Keratinocyte (primary cell): Measurements from ENCODE around the gene GABRB1. TPM values are rescaled to one million over a fixed set of nuclear protein-coding genes. Genes with fewer than 3 reads are reported as not detected.

Source experiments
- DNase-seq: peaks from one replicate; pipeline ENCODE4 v3.0.0-alpha.2; 2011; ENCODE audit warnings: low read depth, missing footprints, low spot score
- FAIRE-seq: peaks from 2 replicates; lab custom pipeline; 2011; peaks lifted over from hg19 to GRCh38; lab: Jason Lieb, UNC
- H2AFZ ChIP-seq: 2 replicates; pipeline ENCODE4 v1.6.0; 2012; ENCODE audit warnings: low read length, control low read depth, inconsistent platforms; ENCODE audit not compliant: control insufficient read depth
- H3K27ac ChIP-seq: 2 replicates; pipeline ENCODE4 v1.5.1; 2011; ENCODE audit warnings: low read length; ENCODE audit not compliant: control insufficient read depth, insufficient read depth
- H3K27me3 ChIP-seq: 3 replicates; pipeline ENCODE4 v1.6.0; 2011; ENCODE audit warnings: low read length; ENCODE audit not compliant: control insufficient read depth, insufficient read depth; ENCODE audit errors: extremely low read depth
- H3K36me3 ChIP-seq, 2 experiments: 2 replicates in 1 of 2; 3 replicates in 1 of 2; pipeline ENCODE4 v1.5.1; 2011; ENCODE audit warnings: low read length in 2 of 2, mild to moderate bottlenecking in 1 of 2; ENCODE audit not compliant: control insufficient read depth in 2 of 2, insufficient read depth in 2 of 2; ENCODE audit errors: extremely low read depth in 1 of 2
- H3K4me1 ChIP-seq: 3 replicates; pipeline ENCODE4 v1.5.1; 2011; ENCODE audit warnings: low read length; ENCODE audit not compliant: control insufficient read depth, insufficient read depth; ENCODE audit errors: extremely low read depth
- H3K4me2 ChIP-seq: 3 replicates; pipeline ENCODE4 v1.6.0; 2011; ENCODE audit warnings: low read depth, low read length; ENCODE audit not compliant: control insufficient read depth, insufficient read depth; ENCODE audit errors: extremely low read depth
- H3K4me3 ChIP-seq, 3 experiments: fragments of 200-600 bp in 1 of 3; sonication (generic) in 1 of 3; 2 replicates in 2 of 3; 3 replicates in 1 of 3; pipeline ENCODE4 v1.5.1; 2011 to 2016; ENCODE audit warnings: low read length in 3 of 3, mild to moderate bottlenecking in 3 of 3, control low read depth in 2 of 3, inconsistent platforms in 1 of 3, low read depth in 1 of 3, mixed read lengths in 1 of 3, mixed run types in 1 of 3, moderate library complexity in 1 of 3; ENCODE audit not compliant: control insufficient read depth in 2 of 3, insufficient read depth in 2 of 3; ENCODE audit errors: extremely low read depth in 1 of 3
- H3K79me2 ChIP-seq: 2 replicates; pipeline ENCODE4 v1.6.0; 2012; ENCODE audit warnings: low read length; ENCODE audit not compliant: control insufficient read depth, insufficient read depth
- H3K9ac ChIP-seq: 3 replicates; pipeline ENCODE4 v1.6.0; 2011; ENCODE audit warnings: low read length; ENCODE audit not compliant: control insufficient read depth, insufficient read depth; ENCODE audit errors: extremely low read depth
- H3K9me1 ChIP-seq: 3 replicates; pipeline ENCODE4 v1.6.0; 2011; ENCODE audit warnings: low read length; ENCODE audit not compliant: control insufficient read depth, insufficient read depth; ENCODE audit errors: extremely low read depth
- H3K9me3 ChIP-seq: 2 replicates; pipeline ENCODE4 v1.5.1; 2012; ENCODE audit warnings: low read depth, low read length; ENCODE audit not compliant: control insufficient read depth
- H4K20me1 ChIP-seq: 3 replicates; pipeline ENCODE4 v1.6.0; 2011; ENCODE audit warnings: low read length; ENCODE audit not compliant: control insufficient read depth, insufficient read depth; ENCODE audit errors: extremely low read depth
- EZH2 ChIP-seq: IDR thresholded peaks from one replicate; pipeline ENCODE4 v1.6.1; 2012; ENCODE audit warnings: inconsistent platforms, mild to moderate bottlenecking, low read length, moderate library complexity
- dilution Hi-C: fragments of 300-500 bp; cut with MboI; formaldehyde crosslinking; loops from one replicate; pipeline ENCODE4 v1.7.0; 2020; ENCODE audit warnings: low sequenced_read_pairs; ENCODE audit not compliant: extremely low pct_ligation_motif_present
- polyA plus RNA-seq, 5 experiments: library from polyadenylated mRNA; depleted of rRNA in 3 of 5; stranded (reverse) in 3 of 5; stranded (forward) in 1 of 5; unstranded in 1 of 5; fragments of >200 nt; gene quantifications; 1 replicate in 1 of 5; 2 replicates in 3 of 5; 3 replicates in 1 of 5; pipeline versions ENCODE4 v1.2.1 to v1.2.3, GENCODE V29; 2011 to 2012; ENCODE audit warnings: missing spikeins in 2 of 5, low read depth in 1 of 5, low replicate concordance in 1 of 5
- TF ChIP-seq, protein P1 (sequence below), 3 experiments: IDR thresholded peaks in 1 of 3; conservative IDR thresholded peaks in 1 of 3; optimal IDR thresholded peaks in 1 of 3; 2 replicates in 2 of 3; 3 replicates in 1 of 3; pipeline versions ENCODE3 to v1.5.1; 2011; ENCODE audit warnings: low read length in 3 of 3, mild to moderate bottlenecking in 3 of 3, moderate library complexity in 2 of 3, control low read depth in 1 of 3, inconsistent platforms in 1 of 3; ENCODE audit not compliant: insufficient read depth in 2 of 3; ENCODE audit errors: extremely low read depth in 1 of 3

GABRB1 gene
- polyA plus RNA-seq, 1 donor (not counting 4 experiments of a cell fraction or from before 2014, with no cell fraction given), result not detected

DNA sequence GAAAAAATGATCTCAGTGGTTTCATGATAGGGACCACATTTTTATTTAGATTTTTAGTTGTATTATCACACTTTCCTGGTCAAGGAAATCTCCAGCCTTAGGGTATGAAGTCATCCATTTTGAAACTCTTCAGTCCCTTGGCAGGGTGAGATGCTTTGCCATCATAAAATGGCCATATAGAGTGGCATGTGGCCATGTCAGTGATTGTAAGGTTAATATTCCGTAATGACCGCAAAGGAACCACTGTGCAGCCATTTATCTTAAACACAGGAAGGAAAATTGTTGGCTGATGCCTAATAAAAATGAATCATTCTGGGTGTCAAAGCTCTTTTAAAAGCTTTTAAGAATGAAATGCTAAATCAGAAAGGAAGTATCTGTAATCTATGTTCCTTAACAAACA is 396.6 kb downstream of the GABRB1 start:
- Histone ChIP-seq H3K27me3 (no peaks in the 10 kb centered on the region), H3K9me1 (no peaks in the 10 kb centered on the region), H3K4me3 (no peak overlapping the region), H3K79me2 (no peaks in the 10 kb centered on the region), H4K20me1 (no peaks in the 10 kb centered on the region), H3K36me3 (no peaks in the 10 kb centered on the region), H3K27ac (no peak overlapping the region), H3K9ac (no peak overlapping the region), H3K4me1 (no peaks in the 10 kb centered on the region), H3K4me2 (no peak overlapping the region), H3K9me3 (no peaks in the 10 kb centered on the region), H2AFZ (no peak overlapping the region)
- no peak for TF ChIP-seq EZH2
- TF ChIP-seq, protein P1, sequence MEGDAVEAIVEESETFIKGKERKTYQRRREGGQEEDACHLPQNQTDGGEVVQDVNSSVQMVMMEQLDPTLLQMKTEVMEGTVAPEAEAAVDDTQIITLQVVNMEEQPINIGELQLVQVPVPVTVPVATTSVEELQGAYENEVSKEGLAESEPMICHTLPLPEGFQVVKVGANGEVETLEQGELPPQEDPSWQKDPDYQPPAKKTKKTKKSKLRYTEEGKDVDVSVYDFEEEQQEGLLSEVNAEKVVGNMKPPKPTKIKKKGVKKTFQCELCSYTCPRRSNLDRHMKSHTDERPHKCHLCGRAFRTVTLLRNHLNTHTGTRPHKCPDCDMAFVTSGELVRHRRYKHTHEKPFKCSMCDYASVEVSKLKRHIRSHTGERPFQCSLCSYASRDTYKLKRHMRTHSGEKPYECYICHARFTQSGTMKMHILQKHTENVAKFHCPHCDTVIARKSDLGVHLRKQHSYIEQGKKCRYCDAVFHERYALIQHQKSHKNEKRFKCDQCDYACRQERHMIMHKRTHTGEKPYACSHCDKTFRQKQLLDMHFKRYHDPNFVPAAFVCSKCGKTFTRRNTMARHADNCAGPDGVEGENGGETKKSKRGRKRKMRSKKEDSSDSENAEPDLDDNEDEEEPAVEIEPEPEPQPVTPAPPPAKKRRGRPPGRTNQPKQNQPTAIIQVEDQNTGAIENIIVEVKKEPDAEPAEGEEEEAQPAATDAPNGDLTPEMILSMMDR (optimal IDR thresholded peaks at IDR 0.05 in 1 of 3, IDR thresholded peaks at IDR 0.05 in 1 of 3, conservative IDR thresholded peaks at IDR 0.05 in 1 of 3; ENCODE audit: extremely low read depth in 1 of 3, insufficient read depth in 2 of 3, low read length in 3 of 3), result no peak
- FAIRE-seq (no peak), DNase-seq (no peak)
- dilution Hi-C loops, result no loop called here

DNA sequence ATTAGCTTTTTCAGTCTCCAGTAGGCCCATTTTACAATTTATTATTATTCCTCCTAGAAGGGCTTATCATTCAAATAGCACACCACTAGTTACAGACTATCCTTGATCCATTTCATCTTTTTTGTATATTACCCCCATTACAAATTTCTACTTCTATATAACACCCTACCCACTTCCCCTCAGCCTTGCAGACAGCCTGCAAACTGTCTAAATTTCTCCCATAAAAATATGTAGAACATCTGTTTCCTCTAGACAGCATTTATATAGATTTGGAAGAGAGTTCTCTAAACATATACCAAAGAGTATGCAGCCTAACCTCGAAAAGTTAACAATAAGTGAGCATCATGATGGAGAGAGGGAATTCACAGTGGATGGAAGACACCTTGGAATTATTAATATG is 401.4 kb downstream of the GABRB1 start:
- Histone ChIP-seq H3K9ac (no peak overlapping the region), H3K9me3 (no peaks in the 10 kb centered on the region), H4K20me1 (no peaks in the 10 kb centered on the region), H3K4me1 (no peaks in the 10 kb centered on the region), H3K27ac (no peak overlapping the region), H3K27me3 (no peaks in the 10 kb centered on the region), H3K4me2 (no peak overlapping the region), H3K36me3 (no peaks in the 10 kb centered on the region), H3K9me1 (no peaks in the 10 kb centered on the region), H2AFZ (no peak overlapping the region), H3K79me2 (no peaks in the 10 kb centered on the region), H3K4me3 (no peak overlapping the region)
- dilution Hi-C loops, result no loop called here
- FAIRE-seq, result no peak
- no peak for DNase-seq
- TF ChIP-seq, protein P1 (optimal IDR thresholded peaks at IDR 0.05 in 1 of 3, IDR thresholded peaks at IDR 0.05 in 1 of 3, conservative IDR thresholded peaks at IDR 0.05 in 1 of 3; ENCODE audit: extremely low read depth in 1 of 3, insufficient read depth in 2 of 3, low read length in 3 of 3), result no peak
- TF ChIP-seq EZH2, result no peak
